ENCODE data around the gene MS4A6E. TPM values are rescaled to one million over a fixed set of nuclear protein-coding genes. Genes with fewer than 3 reads are reported as not detected.

MS4A6E gene
- total RNA-seq, 4 donors from 2014 or later: not detected

GRCh38 chr11:60378354-60378753 lies 51.3 kb downstream of the MS4A6E start, which contains the start of gene MS4A7:
TSS of gene MS4A7 (plus strand) at chr11:60378532. CDS start at chr11:60383142, 4,610 bp downstream.
- Histone ChIP-seq H3K9me3 (no peaks in the 10 kb centered on the region), H3K4me1 (no peaks in the 10 kb centered on the region), H3K4me3 (peak within 1 kb of the TSS in 1 of 2 donors; percentile 31), H3K27ac (peak within 1 kb of the TSS in 2 of 4 donors; percentile 12 to 44), H3K36me3 (no peaks in the 10 kb centered on the region), H3K27me3 (no peaks in the 10 kb centered on the region)
- WGBS, 2 donors (ENCODE audit: low coverage in 1 of 2): 46% methylated on average over 2 of the region's 3 CpGs; no CpG with 5 or more reads in 1 of the 2 donors
- TF ChIP-seq POLR2AphosphoS5 (IDR thresholded peaks at IDR 0.05) (peak; percentile 43), CTCF (IDR thresholded peaks at IDR 0.05) (no peak), POLR2A (IDR thresholded peaks at IDR 0.05) (peak; percentile 45 to 51)
- peak; percentile 63 for ATAC-seq

- H3K4me1 ChIP-seq: no peaks in the 10 kb centered on the region
- 42 to 63% methylated on average over 3 to 5 of the region's 5 CpGs for WGBS, 2 donors (ENCODE audit: low coverage in 1 of 2)
- H3K27ac ChIP-seq: no peak overlapping the region
- no peaks in the 10 kb centered on the region for H3K9me3 ChIP-seq
- no peak overlapping the region for H3K4me3 ChIP-seq
- H3K36me3 ChIP-seq: no peaks in the 10 kb centered on the region
- H3K27me3 ChIP-seq: no peaks in the 10 kb centered on the region
- TF ChIP-seq POLR2AphosphoS5 (IDR thresholded peaks at IDR 0.05): no peak
- no peak for TF ChIP-seq EP300 (IDR thresholded peaks at IDR 0.05)
- no peak for TF ChIP-seq POLR2A (IDR thresholded peaks at IDR 0.05)
- TF ChIP-seq CTCF (IDR thresholded peaks at IDR 0.05): no peak
- ATAC-seq: peak; percentile 57
These were observed 62.3 kb downstream of the MS4A6E start for GRCh38 chr11:60389279-60389910.

GRCh38 chr11:60390419-60390818 lies 63.4 kb downstream of the MS4A6E start:
- H3K27me3 ChIP-seq: no peaks in the 10 kb centered on the region
- H3K4me1 ChIP-seq: no peaks in the 10 kb centered on the region
- ATAC-seq: no peak
- no peak for TF ChIP-seq POLR2AphosphoS5 (IDR thresholded peaks at IDR 0.05)
- TF ChIP-seq CTCF (IDR thresholded peaks at IDR 0.05): no peak
- no peak for TF ChIP-seq POLR2A (IDR thresholded peaks at IDR 0.05)
- no peak for TF ChIP-seq EP300 (IDR thresholded peaks at IDR 0.05)
- H3K27ac ChIP-seq: no peak overlapping the region
- H3K9me3 ChIP-seq: no peaks in the 10 kb centered on the region
- H3K4me3 ChIP-seq: no peak overlapping the region
- no peaks in the 10 kb centered on the region for H3K36me3 ChIP-seq

Other genes with a start within 250 kb of the MS4A6E start
- 1 to 10 TPM in 3 of 4 donors, not detected in 1; 1.2 to 4.7 (median 1.7) TPM for gene MS4A2, start 238.6 kb upstream of the MS4A6E start, total RNA-seq
- 100 to 1,000 TPM in 2 of 4 donors, 10 to 100 TPM in 2; 27.5 to 137 (median 74.3) TPM for gene MS4A6A, start 144.2 kb upstream of the MS4A6E start, total RNA-seq
- gene MS4A4E, start 84.1 kb upstream of the MS4A6E start, total RNA-seq: 1 to 10 TPM in 3 of 4 donors, not detected in 1; 3.0 to 8.2 (median 3.9) TPM
- gene MS4A4A, start 46.6 kb upstream of the MS4A6E start, total RNA-seq: 10 to 100 TPM; 10.5 to 65.7 (median 25.8) TPM
- gene MS4A7, start 51.3 kb downstream of the MS4A6E start, total RNA-seq: 10 to 100 TPM; 15.0 to 34.2 (median 23.5) TPM
- gene MS4A14, start 69.2 kb downstream of the MS4A6E start, total RNA-seq: 1 to 10 TPM; 1.3 to 2.4 (median 1.6) TPM
- not detected for gene MS4A5, start 102.3 kb downstream of the MS4A6E start, total RNA-seq
- gene MS4A1, start 128.6 kb downstream of the MS4A6E start, total RNA-seq: under 1 TPM in 2 of 4 donors, not detected in 2; 0.12 to 0.40 TPM
- not detected for gene MS4A12, start 165.5 kb downstream of the MS4A6E start, total RNA-seq
- gene MS4A13, start 188.1 kb downstream of the MS4A6E start, total RNA-seq: not detected